Erythroblast (primary cell): ENCODE data around the gene NAP1L4.

ENCODE experiments used
- GATA1 ChIP-seq: IDR thresholded peaks from 2 replicates; pipeline ENCODE4 v1.6.1; 2011; ENCODE audit warnings: low read depth, mild to moderate bottlenecking, control low read depth, low read length, moderate library complexity
- POLR2A ChIP-seq: IDR thresholded peaks from 2 replicates; pipeline ENCODE4 v1.6.1; 2011; ENCODE audit warnings: mild to moderate bottlenecking, low read length

DNA sequence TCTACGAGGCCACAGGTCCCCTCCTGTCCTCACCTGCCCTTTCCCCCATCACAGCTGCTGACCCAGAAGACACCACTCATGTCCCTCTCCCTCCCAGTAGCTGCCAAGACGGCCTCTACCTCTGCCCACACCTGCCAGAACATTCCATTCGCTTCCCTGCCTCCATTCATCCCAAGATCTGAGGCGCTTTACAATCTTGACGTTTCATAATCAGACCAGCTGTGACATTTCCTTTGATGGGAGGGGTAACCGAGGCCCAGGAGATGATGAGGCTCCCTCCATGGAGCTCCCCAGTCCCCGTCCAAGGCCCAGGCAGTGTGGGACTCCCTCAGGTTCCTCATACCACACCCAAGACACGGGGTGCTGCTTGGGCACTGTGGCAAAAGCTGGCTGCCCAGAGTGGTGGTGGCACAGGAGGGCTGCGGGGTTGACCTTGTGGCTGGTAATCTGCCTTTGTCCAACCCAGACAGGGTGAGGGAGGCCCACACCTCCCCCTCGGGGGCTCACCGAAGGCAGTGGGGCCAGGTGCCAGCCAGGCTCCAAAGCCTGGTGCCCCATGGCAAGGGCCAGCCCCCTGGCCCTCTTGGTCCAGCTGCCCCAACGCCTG is 80.2 kb downstream of the NAP1L4 start:
- TF ChIP-seq POLR2A: no peak
- TF ChIP-seq GATA1: no peak
